Fibroblast of villous mesenchyme (primary cell): Measurements from ENCODE around the gene MAN2B1. TPM values are rescaled to one million over a fixed set of nuclear protein-coding genes. Genes with fewer than 3 reads are reported as not detected.
"Not testable (repeated sequence)": the region's sequence is repeated elsewhere in the genome, so short reads cannot be mapped to it uniquely, and the experiment has no call there.

Source experiments
- DNase-seq: peaks from one replicate; pipeline ENCODE4 v3.0.0-alpha.2; 2010; ENCODE audit warnings: low read depth
- H3K4me3 ChIP-seq: 2 replicates; pipeline ENCODE4 v1.5.1; 2011; ENCODE audit warnings: low read depth, mild to moderate bottlenecking, low read length
- total RNA-seq: library from RNA; depleted of rRNA; stranded (reverse); fragments of >200 nt; gene quantifications from 2 replicates; pipeline ENCODE4 v1.2.3, GENCODE V29; 2012
- TF ChIP-seq, protein P1 (sequence below): IDR thresholded peaks from 2 replicates; pipeline ENCODE4 v1.5.1; 2012; ENCODE audit warnings: low read depth, mild to moderate bottlenecking, low read length; ENCODE audit not compliant: insufficient read depth

MAN2B1 gene
- 22.9 and 25.8 TPM in 2 replicates for total RNA-seq

DNA sequence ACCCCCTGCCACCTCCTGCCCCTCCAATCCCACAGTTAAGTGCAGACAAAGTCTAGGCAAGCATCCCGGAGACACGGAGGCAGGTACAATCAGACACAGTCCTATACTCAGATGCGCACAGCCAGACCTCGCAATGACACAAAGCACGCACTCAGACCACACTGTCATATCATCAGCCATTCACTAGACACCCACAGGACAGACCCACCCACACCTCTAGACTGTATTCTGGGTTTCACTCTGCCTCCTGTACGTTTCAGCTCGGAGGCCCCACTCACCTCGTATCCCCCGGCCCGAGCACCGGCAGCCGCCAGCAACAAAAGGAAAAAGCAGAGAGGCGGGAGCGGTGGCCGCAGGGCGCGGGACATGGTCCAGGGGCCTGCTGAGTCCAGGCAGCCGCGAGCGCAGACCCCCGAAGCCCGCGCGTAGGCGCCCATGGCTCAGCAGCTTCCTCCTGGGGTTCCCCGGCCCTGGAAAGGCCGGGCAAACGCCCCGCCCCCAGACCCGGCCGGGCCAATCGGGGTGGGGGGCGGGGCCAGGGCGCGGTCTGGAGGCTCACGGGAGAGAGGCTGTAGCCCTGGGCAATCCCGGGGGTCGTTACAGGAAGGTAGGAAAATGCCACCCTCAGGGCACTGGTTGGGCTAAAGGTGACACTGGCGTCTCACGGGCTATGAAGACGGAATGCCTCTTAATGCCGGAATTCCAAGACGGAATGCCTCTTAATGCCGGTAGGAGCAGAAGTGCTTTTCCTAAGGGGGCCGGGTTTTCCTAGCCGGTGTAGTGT lies at the start of gene MAN2B1, which contains the start of gene WDR83:
Gene MAN2B1, minus strand, starts transcription at position 478 of the 784 bp plus-strand sequence. Its CDS starts 41 bp downstream, at position 437.
Gene WDR83, plus strand, starts transcription at position 543 of the 784 bp plus-strand sequence. CDS start 2,984 bp downstream, outside the sequence.
- peak within 1 kb of the TSS; percentile 80 for H3K4me3 ChIP-seq
- DNase-seq: peak; percentile 69
- TF ChIP-seq, protein P1, sequence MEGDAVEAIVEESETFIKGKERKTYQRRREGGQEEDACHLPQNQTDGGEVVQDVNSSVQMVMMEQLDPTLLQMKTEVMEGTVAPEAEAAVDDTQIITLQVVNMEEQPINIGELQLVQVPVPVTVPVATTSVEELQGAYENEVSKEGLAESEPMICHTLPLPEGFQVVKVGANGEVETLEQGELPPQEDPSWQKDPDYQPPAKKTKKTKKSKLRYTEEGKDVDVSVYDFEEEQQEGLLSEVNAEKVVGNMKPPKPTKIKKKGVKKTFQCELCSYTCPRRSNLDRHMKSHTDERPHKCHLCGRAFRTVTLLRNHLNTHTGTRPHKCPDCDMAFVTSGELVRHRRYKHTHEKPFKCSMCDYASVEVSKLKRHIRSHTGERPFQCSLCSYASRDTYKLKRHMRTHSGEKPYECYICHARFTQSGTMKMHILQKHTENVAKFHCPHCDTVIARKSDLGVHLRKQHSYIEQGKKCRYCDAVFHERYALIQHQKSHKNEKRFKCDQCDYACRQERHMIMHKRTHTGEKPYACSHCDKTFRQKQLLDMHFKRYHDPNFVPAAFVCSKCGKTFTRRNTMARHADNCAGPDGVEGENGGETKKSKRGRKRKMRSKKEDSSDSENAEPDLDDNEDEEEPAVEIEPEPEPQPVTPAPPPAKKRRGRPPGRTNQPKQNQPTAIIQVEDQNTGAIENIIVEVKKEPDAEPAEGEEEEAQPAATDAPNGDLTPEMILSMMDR: no peak

DNA sequence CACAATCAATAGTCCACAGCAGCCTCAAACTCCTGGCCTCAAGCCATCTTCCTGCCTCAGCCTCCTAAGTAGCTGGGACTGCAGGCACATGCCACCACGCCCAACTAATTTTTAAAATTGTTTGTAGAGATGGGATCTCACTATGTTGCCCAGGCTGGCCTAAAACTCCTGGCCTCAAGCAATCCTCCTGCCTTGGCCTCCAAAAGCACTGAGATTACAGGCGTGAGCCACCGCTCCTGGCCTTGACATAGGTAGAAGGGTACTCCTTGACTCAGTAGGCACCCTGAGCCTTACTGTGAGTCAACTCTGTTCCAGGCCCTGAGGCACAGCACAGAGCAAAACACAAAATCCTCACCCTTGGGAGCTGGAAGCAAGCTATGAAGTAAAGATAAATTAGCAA lies 49.4 kb upstream of the MAN2B1 start:
- TF ChIP-seq, protein P1: no peak
- DNase-seq: no peak
- H3K4me3 ChIP-seq: no peak overlapping the region

DNA sequence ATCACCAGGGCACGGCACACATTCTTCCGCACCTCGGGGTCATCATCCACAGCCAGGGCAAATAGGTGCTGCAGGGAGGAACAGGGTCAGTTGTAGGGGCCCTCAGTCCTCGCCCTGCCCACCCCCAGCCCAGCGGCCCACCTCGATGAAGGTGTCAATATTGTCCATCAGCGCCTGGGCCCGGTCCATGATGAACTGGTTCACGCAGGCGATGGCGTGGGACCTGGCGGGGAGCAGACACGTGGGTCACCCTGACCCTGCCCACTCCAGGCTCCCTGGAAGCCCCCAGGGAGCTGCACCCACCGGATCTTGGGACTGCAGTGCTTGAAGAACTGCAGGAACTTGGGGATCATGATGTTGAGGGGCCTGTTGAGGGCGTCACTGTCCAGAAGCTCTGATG lies 48.6 kb upstream of the MAN2B1 start:
- DNase-seq: no peak
- TF ChIP-seq, protein P1: no peak
- H3K4me3 ChIP-seq: no peak overlapping the region

- DNase-seq, H3K4me3 ChIP-seq: not testable (repeated sequence)
Measured at GRCh38 chr19:12713304-12713703, 46.8 kb upstream of the MAN2B1 start.

- not testable (repeated sequence) for H3K4me3 ChIP-seq, DNase-seq
- TF ChIP-seq, protein P1: peak; percentile 14
Measured at GRCh38 chr19:12712077-12712476, 45.5 kb upstream of the MAN2B1 start.

GRCh38 chr19:12711187-12711586 lies 44.6 kb upstream of the MAN2B1 start:
- TF ChIP-seq, protein P1: no peak
- DNase-seq: no peak
- H3K4me3 ChIP-seq: no peak overlapping the region

DNA sequence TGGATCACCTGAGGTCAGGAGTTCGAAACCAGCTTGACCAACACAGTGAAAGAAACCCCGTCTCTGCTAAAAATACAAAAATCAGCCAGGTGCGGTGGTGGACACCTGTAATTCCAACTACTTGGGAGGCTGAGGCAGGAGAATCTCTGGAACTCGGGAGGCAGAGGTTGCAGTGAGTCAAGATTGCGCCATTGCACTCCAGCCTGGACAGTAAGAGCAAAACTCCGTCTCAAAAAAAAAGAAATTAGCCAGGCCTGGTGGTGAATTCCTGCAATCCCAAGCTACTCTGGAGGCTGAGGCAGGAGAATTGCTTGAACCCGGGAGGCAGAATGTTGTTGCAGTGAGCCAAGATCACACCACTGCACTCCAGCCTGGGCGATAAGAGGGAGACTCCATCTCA lies 42.1 kb upstream of the MAN2B1 start:
- no peak overlapping the region for H3K4me3 ChIP-seq
- no peak for DNase-seq
- TF ChIP-seq, protein P1: no peak
